HL-60 (cell line): ENCODE results near the gene ADISSP.

Experiments
- CTCF ChIP-seq: IDR thresholded peaks from one replicate; pipeline ENCODE4 v1.5.1; 2011; ENCODE audit warnings: low read length, control low read depth, inconsistent platforms; ENCODE audit not compliant: insufficient read depth
- GABPA ChIP-seq: IDR thresholded peaks from 2 replicates; pipeline ENCODE4 v1.6.1; 2012; ENCODE audit warnings: low read depth
- POLR2AphosphoS5 ChIP-seq: IDR thresholded peaks from 2 replicates; pipeline ENCODE4 v1.6.1; 2012; ENCODE audit warnings: low read depth
- SPI1 ChIP-seq: IDR thresholded peaks from 2 replicates; pipeline ENCODE4 v1.6.1; 2012; ENCODE audit warnings: low read depth, mild to moderate bottlenecking, borderline replicate concordance

GRCh38 chr20:3714092-3714491, 53.5 kb downstream of the ADISSP start:
- TF ChIP-seq POLR2AphosphoS5 (no peak), CTCF (no peak), SPI1 (peak; percentile 55; the same call in 1 of the 2 replicates), GABPA (no peak)
